Activated CD8-positive, alpha-beta T cell treated with anti-CD3 and anti-CD28 coated beads for 36 hours (primary cell): ENCODE measurements around the gene EXTL1. TPM values are rescaled to one million over a fixed set of nuclear protein-coding genes. Genes with fewer than 3 reads are reported as not detected.

ENCODE experiments used
- ATAC-seq: fragments of 200-7000 bp; cut with Tn5 transposase; one replicate; pipeline ENCODE4 v1.10.0; 2021; ENCODE audit warnings: mild to moderate bottlenecking, moderate library complexity
- CTCF ChIA-PET: fragments of 350-600 bp; sonication (Branson Sonifier 250); formaldehyde crosslinking; loops from one replicate; lab custom pipeline; 2021; ENCODE audit warnings: antibody characterized with exemption; lab: Charles Lee
- POLR2A ChIA-PET: fragments of 350-600 bp; sonication (Branson Sonifier 250); formaldehyde crosslinking; loops from one replicate; lab custom pipeline; 2021; ENCODE audit warnings: antibody characterized with exemption; lab: Charles Lee
- DNase-seq: peaks from one replicate; pipeline ENCODE4 v3.0.0-alpha.2; 2020
- H3K27ac Mint-ChIP-seq: one replicate; pipeline ENCODE4 v1.8.0; 2021; ENCODE audit warnings: mild to moderate bottlenecking, mixed read lengths
- H3K27me3 Mint-ChIP-seq: one replicate; pipeline ENCODE4 v1.8.0; 2021; ENCODE audit warnings: mixed read lengths
- H3K36me3 Mint-ChIP-seq: one replicate; pipeline ENCODE4 v1.8.0; 2021; ENCODE audit warnings: low read depth, mixed read lengths
- H3K4me1 Mint-ChIP-seq: one replicate; pipeline ENCODE4 v1.8.0; 2021; ENCODE audit warnings: low read depth, mixed read lengths
- H3K4me3 Mint-ChIP-seq: one replicate; pipeline ENCODE4 v1.8.0; 2021; ENCODE audit warnings: mild to moderate bottlenecking, moderate library complexity, mixed read lengths
- H3K9me3 Mint-ChIP-seq: one replicate; pipeline ENCODE4 v1.8.0; 2021; ENCODE audit warnings: mixed read lengths
- CTCF ChIP-seq: fragments of 200-600 bp; IDR thresholded peaks from one replicate; pipeline ENCODE4 v1.8.0; 2022; ENCODE audit warnings: antibody characterized with exemption, mild to moderate bottlenecking
- intact Hi-C: fragments of 100-400 bp; cut with micrococcal nuclease; formaldehyde crosslinking; loops from one replicate; pipeline ENCODE4 v1.10.0; 2022
- total RNA-seq, 2 experiments: library from RNA; stranded (reverse); gene quantifications; one replicate each; pipeline ENCODE4 v1.2.3, GENCODE V29; 2021

Gene EXTL1
- total RNA-seq, 2 experiments from 2014 or later: not detected

DNA sequence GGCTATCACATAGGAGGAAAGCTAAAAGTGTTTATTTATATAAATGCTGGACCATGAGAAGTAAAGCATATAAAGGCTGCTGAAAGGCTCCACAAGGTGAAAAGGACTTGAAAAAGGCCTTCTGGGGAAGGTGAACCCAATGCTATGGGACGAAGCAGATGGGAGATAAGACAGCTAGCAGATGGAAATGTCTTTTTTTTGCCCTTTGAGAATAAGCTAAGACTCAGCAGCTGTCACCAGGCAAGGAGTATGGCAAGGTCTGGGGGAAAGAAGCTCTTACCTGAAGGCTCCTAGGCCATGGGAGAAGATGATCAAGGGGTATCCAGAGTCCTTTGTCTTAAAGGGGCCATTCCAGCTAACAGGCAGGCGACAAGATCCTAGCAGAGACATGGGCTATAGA, 33.6 kb upstream of the EXTL1 start:
- no peak for DNase-seq
- TF ChIP-seq CTCF: no peak
- Mint-ChIP-seq H3K27ac (no peak overlapping the region), H3K4me3 (no peak overlapping the region), H3K4me1 (peaks cover 52% of the 10 kb centered on the region), H3K36me3 (peaks cover 42% of the 10 kb centered on the region), H3K9me3 (no peaks in the 10 kb centered on the region), H3K27me3 (no peaks in the 10 kb centered on the region)
- intact Hi-C loops: no loop called here
- ChIA-PET CTCF (interaction anchor here (1.0 to 4.7 kb wide), 4 partner anchors 9 to 93 kb away, joined by 4 to 43 read pairs (median 24); partner anchors contain the start of gene PAFAH2), POLR2A (interaction anchor here (1.5 to 4.5 kb wide), 4 partner anchors 9 to 94 kb away, joined by 3 to 26 read pairs (median 8); partner anchors contain the start of gene PAFAH2)
- no peak for ATAC-seq

- no peak for TF ChIP-seq CTCF
- ChIA-PET CTCF (interaction anchor here (0.6 to 4.7 kb wide), 9 partner anchors 8 to 94 kb away, joined by 3 to 43 read pairs (median 5); partner anchors contain the start of gene PAFAH2), POLR2A (interaction anchor here (0.8 to 4.5 kb wide), 13 partner anchors 7 to 742 kb away, joined by 3 to 26 read pairs (median 4); partner anchors contain the start of genes PAFAH2, PAQR7 and RSRP1)
- H3K36me3 Mint-ChIP-seq: peaks cover 26% of the 10 kb centered on the region
- no peak for DNase-seq
- H3K9me3 Mint-ChIP-seq: no peaks in the 10 kb centered on the region
- no peaks in the 10 kb centered on the region for H3K27me3 Mint-ChIP-seq
- intact Hi-C loops: no loop called here
- no peak for ATAC-seq
- peak overlapping the region; percentile 96 for H3K27ac Mint-ChIP-seq
- peak overlapping the region; percentile 84 for H3K4me3 Mint-ChIP-seq
- peaks cover 57% of the 10 kb centered on the region for H3K4me1 Mint-ChIP-seq
Measured at GRCh38 chr1:25989440-25990234, 31.9 kb upstream of the EXTL1 start.

- no peaks in the 10 kb centered on the region for H3K27me3 Mint-ChIP-seq
- peaks cover 26% of the 10 kb centered on the region for H3K36me3 Mint-ChIP-seq
- TF ChIP-seq CTCF: no peak
- peak overlapping the region; percentile 84 for H3K4me3 Mint-ChIP-seq
- H3K27ac Mint-ChIP-seq: peak overlapping the region; percentile 96
- ATAC-seq (peak; percentile 8), DNase-seq (no peak)
- intact Hi-C loops: no loop called here
- H3K9me3 Mint-ChIP-seq: no peaks in the 10 kb centered on the region
- POLR2A ChIA-PET: interaction anchor here (0.7 to 4.5 kb wide), 13 partner anchors 9 to 743 kb away, joined by 3 to 26 read pairs (median 4); partner anchors contain the start of genes PAQR7 and RSRP1
- peaks cover 57% of the 10 kb centered on the region for H3K4me1 Mint-ChIP-seq
- CTCF ChIA-PET: interaction anchor here (0.6 to 4.7 kb wide), 8 partner anchors 7 to 95 kb away, joined by 3 to 43 read pairs (median 5); partner anchors contain the start of gene PAFAH2
Measured at GRCh38 chr1:25990251-25990650, 31.3 kb upstream of the EXTL1 start.

GRCh38 chr1:25990702-25991395, 30.7 kb upstream of the EXTL1 start:
- Mint-ChIP-seq H3K9me3 (no peaks in the 10 kb centered on the region), H3K4me3 (peak overlapping the region; percentile 84), H3K4me1 (peaks cover 51% of the 10 kb centered on the region), H3K27me3 (no peaks in the 10 kb centered on the region), H3K36me3 (peaks cover 21% of the 10 kb centered on the region), H3K27ac (peak overlapping the region; percentile 96)
- CTCF ChIA-PET: interaction anchor here (0.6 to 4.7 kb wide), 7 partner anchors 9 to 96 kb away, joined by 3 to 43 read pairs (median 4); no protein-coding TSS in a partner anchor
- ATAC-seq (peak; percentile 88), DNase-seq (peak; percentile 62)
- intact Hi-C loops: no loop called here
- no peak for TF ChIP-seq CTCF
- POLR2A ChIA-PET: interaction anchor here (0.7 to 4.5 kb wide), 14 partner anchors 10 to 743 kb away, joined by 3 to 26 read pairs (median 4); partner anchors contain the start of genes PAQR7 and RSRP1
